WTC11 (cell line): ENCODE results near the gene CYP4F12.

Experiments
- CBFB ChIP-seq: sonication (generic); formaldehyde crosslinking; IDR thresholded peaks from 2 replicates; pipeline ENCODE4 v1.8.1; 2022; ENCODE audit warnings: mild to moderate bottlenecking, low read depth, missing genetic modification reagents
- CREM ChIP-seq: sonication (generic); formaldehyde crosslinking; IDR thresholded peaks from 2 replicates; pipeline ENCODE4 v1.8.1; 2022; ENCODE audit warnings: mild to moderate bottlenecking, missing genetic modification reagents, moderate library complexity
- CTCF ChIP-seq: fragments of 200-600 bp; IDR thresholded peaks from 2 replicates; pipeline ENCODE4 v1.8.0; 2022; ENCODE audit warnings: antibody characterized with exemption
- FOXJ3 ChIP-seq: sonication (generic); formaldehyde crosslinking; IDR thresholded peaks from 2 replicates; pipeline ENCODE4 v1.9.0; 2021; ENCODE audit warnings: missing genetic modification reagents, mild to moderate bottlenecking, borderline replicate concordance
- MYBL2 ChIP-seq: sonication (generic); formaldehyde crosslinking; IDR thresholded peaks from 2 replicates; pipeline ENCODE4 v1.8.1; 2023; ENCODE audit warnings: mild to moderate bottlenecking, moderate library complexity, missing genetic modification reagents
- NR2C2 ChIP-seq: sonication (generic); formaldehyde crosslinking; IDR thresholded peaks from 2 replicates; pipeline ENCODE4 v1.8.0; 2022; ENCODE audit warnings: mild to moderate bottlenecking, missing genetic modification reagents
- PRDM15 ChIP-seq: sonication (generic); formaldehyde crosslinking; IDR thresholded peaks from 2 replicates; pipeline ENCODE4 v1.8.0; 2022; ENCODE audit warnings: missing genetic modification reagents
- TCF7 ChIP-seq: sonication (generic); formaldehyde crosslinking; IDR thresholded peaks from 2 replicates; pipeline ENCODE4 v1.8.0; 2022; ENCODE audit warnings: mild to moderate bottlenecking, low read depth, missing genetic modification reagents, moderate library complexity
- ZBTB21 ChIP-seq: sonication (generic); formaldehyde crosslinking; IDR thresholded peaks from 2 replicates; pipeline ENCODE4 v1.8.1; 2023; ENCODE audit warnings: mild to moderate bottlenecking, missing genetic modification reagents, borderline replicate concordance
- ZNF232 ChIP-seq: sonication (generic); formaldehyde crosslinking; IDR thresholded peaks from 2 replicates; pipeline ENCODE4 v1.8.0; 2022; ENCODE audit warnings: mild to moderate bottlenecking, missing genetic modification reagents
- ZNF396 ChIP-seq: fragments of 250-450 bp; sonication (Bioruptor Pico); IDR thresholded peaks from 2 replicates; pipeline ENCODE4 v1.8.0; 2021; ENCODE audit warnings: mild to moderate bottlenecking, moderate library complexity, borderline replicate concordance

- TF ChIP-seq CTCF, result no peak
- no peak for TF ChIP-seq MYBL2 (CRISPR knock-in tag)
- no peak for TF ChIP-seq ZBTB21
- no peak for TF ChIP-seq FOXJ3 (CRISPR knock-in tag)
- no peak for TF ChIP-seq ZNF232 (CRISPR knock-in tag)
- TF ChIP-seq NR2C2 (CRISPR knock-in tag), result no peak
- TF ChIP-seq TCF7, result no peak
- no peak for TF ChIP-seq ZNF396
- TF ChIP-seq CREM (CRISPR knock-in tag), result no peak
- no peak for TF ChIP-seq PRDM15 (CRISPR knock-in tag)
- no peak for TF ChIP-seq CBFB (CRISPR knock-in tag)
Measured at GRCh38 chr19:15683411-15683810, 10.5 kb downstream of the CYP4F12 start.
